Measurements from ENCODE around the gene PRR23B. TPM values are rescaled to one million over a fixed set of nuclear protein-coding genes. Genes with fewer than 3 reads are reported as not detected.
A peak's percentile ranks its signal among the peaks of the same experiment; 100 is the strongest.

Gene PRR23B
- polyA plus RNA-seq (2012; rRNA removed) = not detected in 2 replicates
- not detected in 2 replicates for polyA plus RNA-seq (2012; cell fraction: cytosol; rRNA removed)
- not detected in 2 replicates for polyA plus RNA-seq (2012; cell fraction: nucleus; rRNA removed)

- CTCF ChIA-PET = interaction anchor here (0.5 to 1.5 kb wide), 3 partner anchors 13 to 91 kb away, joined by 3 to 4 read pairs (median 3); no protein-coding TSS in a partner anchor
- Histone ChIP-seq H3K4me1 (ENCODE audit: control insufficient read depth in 1 of 2, insufficient read depth in 2 of 2, low read depth in 1 of 2, low read length in 1 of 2) (no peaks in the 10 kb centered on the region), H3K9me2 (no peaks in the 10 kb centered on the region), H3F3A (replicated peaks; ENCODE audit: insufficient read depth) (no peaks in the 10 kb centered on the region), H2AFZ (ENCODE audit: low read depth) (no peak within 1 kb of the TSS), H3K79me2 (ENCODE audit: insufficient read depth) (no peaks in the 10 kb centered on the region), H3K4me2 (no peak within 1 kb of the TSS), H3K4me3 (ENCODE audit: low read depth in 2 of 2, low read length in 1 of 2) (no peak within 1 kb of the TSS), H3K27me3 (ENCODE audit: insufficient read depth) (no peaks in the 10 kb centered on the region), H3K36me3 (replicated peaks in 1 of 2; ENCODE audit: control insufficient read depth in 1 of 2, insufficient read depth in 2 of 2, low read length in 1 of 2) (no peaks in the 10 kb centered on the region), H4K20me1 (ENCODE audit: insufficient read depth) (no peaks in the 10 kb centered on the region), H3K9me3 (no peaks in the 10 kb centered on the region), H3K27ac (ENCODE audit: low read depth in 2 of 2, low read length in 1 of 2) (no peak within 1 kb of the TSS), H3K9ac (no peak within 1 kb of the TSS)
- WGBS (ENCODE audit: low lambda C conversion rate) = 55% methylated on average over 12 of the region's 19 CpGs
- TF ChIP-seq CTCF (IDR thresholded peaks at IDR 0.05) (peak; percentile 46), RFX5 (IDR thresholded peaks at IDR 0.05; ENCODE audit: low read length) (no peak)
- POLR2A ChIA-PET = no interaction called here
- peak; percentile 44 for DNase-seq
Observed at GRCh38 chr3:139020868-139021234, at the start of gene PRR23B. Gene PRR23B (minus strand): TSS chr3:139020926. CDS start chr3:139020661, 265 bp downstream.

GRCh38 chr3:139062918-139063317 lies 42.2 kb upstream of the PRR23B start:
- H3K4me2 ChIP-seq = no peak overlapping the region
- WGBS (ENCODE audit: low lambda C conversion rate) = 2% methylated on average over 1 of the region's 1 CpG
- H3K9me3 ChIP-seq = no peaks in the 10 kb centered on the region
- no peaks in the 10 kb centered on the region for H3K36me3 ChIP-seq (replicated peaks in 1 of 2; ENCODE audit: control insufficient read depth in 1 of 2, insufficient read depth in 2 of 2, low read length in 1 of 2)
- H4K20me1 ChIP-seq (ENCODE audit: insufficient read depth) = no peaks in the 10 kb centered on the region
- H3K27ac ChIP-seq (ENCODE audit: low read depth in 2 of 2, low read length in 1 of 2) = no peak overlapping the region
- H3K4me3 ChIP-seq (ENCODE audit: low read depth in 2 of 2, low read length in 1 of 2) = no peak overlapping the region
- TF ChIP-seq FOXJ3 (CRISPR knock-in tag; IDR thresholded peaks at IDR 0.05) (no peak), FOSL2 (IDR thresholded peaks at IDR 0.05; ENCODE audit: borderline replicate concordance, low read depth) (no peak), GABPA (IDR thresholded peaks at IDR 0.05; ENCODE audit: low read depth) (no peak), TCF12 (IDR thresholded peaks at IDR 0.05) (no peak), USF1 (IDR thresholded peaks at IDR 0.05; ENCODE audit: borderline replicate concordance, low read depth) (no peak), IRF3 (IDR thresholded peaks at IDR 0.05; ENCODE audit: low read depth, low read length) (no peak), GATA2 (CRISPR knock-in tag; IDR thresholded peaks at IDR 0.05) (no peak), SMC3 (IDR thresholded peaks at IDR 0.05; ENCODE audit: low read depth, low read length) (no peak), RCOR1 (IDR thresholded peaks at IDR 0.05; ENCODE audit: low read length) (no peak), RXRA (IDR thresholded peaks at IDR 0.05; ENCODE audit: borderline replicate concordance, low read depth) (no peak), CTCF (IDR thresholded peaks at IDR 0.05) (no peak), FOXM1 (IDR thresholded peaks at IDR 0.05; ENCODE audit: low read depth) (no peak), POLR2AphosphoS5 (IDR thresholded peaks at IDR 0.05; ENCODE audit: low read depth, low read length) (no peak), MAX (IDR thresholded peaks at IDR 0.05; ENCODE audit: low read depth) (no peak), REST (IDR thresholded peaks at IDR 0.05; ENCODE audit: low read depth, low read length) (no peak), YY1 (IDR thresholded peaks at IDR 0.05; ENCODE audit: low read depth) (no peak), TEAD4 (IDR thresholded peaks at IDR 0.05; ENCODE audit: borderline replicate concordance, insufficient read depth) (no peak)
- H3K27me3 ChIP-seq (ENCODE audit: insufficient read depth) = no peaks in the 10 kb centered on the region
- POLR2A ChIA-PET = no interaction called here
- H3K9me2 ChIP-seq = no peaks in the 10 kb centered on the region
- no peak overlapping the region for H2AFZ ChIP-seq (ENCODE audit: low read depth)
- CTCF ChIA-PET = no interaction called here
- DNase-seq = no peak
- no peak overlapping the region for H3K9ac ChIP-seq
- H3K4me1 ChIP-seq (ENCODE audit: control insufficient read depth in 1 of 2, insufficient read depth in 2 of 2, low read depth in 1 of 2, low read length in 1 of 2) = no peaks in the 10 kb centered on the region
- no peaks in the 10 kb centered on the region for H3K79me2 ChIP-seq (ENCODE audit: insufficient read depth)
- H3F3A ChIP-seq (replicated peaks; ENCODE audit: insufficient read depth) = no peaks in the 10 kb centered on the region
